ENCODE data around the gene PSMB3. TPM values are rescaled to one million over a fixed set of nuclear protein-coding genes. Genes with fewer than 3 reads are reported as not detected.

PSMB3 gene
- total RNA-seq, 4 donors from 2014 or later: 128 to 177 (median 145) TPM

GRCh38 chr17:38796451-38797157 lies 44.1 kb downstream of the PSMB3 start:
- no peaks in the 10 kb centered on the region for H3K9me3 ChIP-seq
- no peaks in the 10 kb centered on the region for H3K27me3 ChIP-seq
- no peak overlapping the region for H3K4me3 ChIP-seq
- 55 to 73% methylated on average over 3 to 5 of the region's 5 CpGs for WGBS, 2 donors
- no peak overlapping the region for H3K27ac ChIP-seq
- peaks cover 0 to 43% (median under 1%) of the 10 kb centered on the region in 3 donors for H3K36me3 ChIP-seq
- TF ChIP-seq POLR2A (IDR thresholded peaks at IDR 0.05): no peak
- no peak for TF ChIP-seq CTCF (IDR thresholded peaks at IDR 0.05)
- intact Hi-C loops (cut with DNase I): no loop called here
- DNase-seq: no peak
- peaks cover 16 to 44% (median 22%) of the 10 kb centered on the region in 3 donors for H3K4me1 ChIP-seq

GRCh38 chr17:38797158-38797490 lies 44.6 kb downstream of the PSMB3 start:
- H3K27me3 ChIP-seq: no peaks in the 10 kb centered on the region
- 46 to 63% methylated on average over 5 of the region's 5 CpGs for WGBS, 2 donors
- no peaks in the 10 kb centered on the region for H3K9me3 ChIP-seq
- intact Hi-C loops (cut with DNase I): no loop called here
- TF ChIP-seq POLR2A (IDR thresholded peaks at IDR 0.05): no peak
- no peak for TF ChIP-seq CTCF (IDR thresholded peaks at IDR 0.05)
- peaks cover 0 to 47% (median 6%) of the 10 kb centered on the region in 3 donors for H3K36me3 ChIP-seq
- H3K27ac ChIP-seq: peak overlapping the region in 2 of 4 donors; percentile 42 to 100
- H3K4me1 ChIP-seq: peaks cover 16 to 44% (median 22%) of the 10 kb centered on the region in 3 donors
- no peak for DNase-seq
- peak overlapping the region in 2 of 4 donors; percentile 91 to 92 for H3K4me3 ChIP-seq

GRCh38 chr17:38797828-38798227 lies 45.3 kb downstream of the PSMB3 start:
- Histone ChIP-seq H3K36me3 (peaks cover 5 to 47% (median 12%) of the 10 kb centered on the region in 3 donors), H3K4me3 (peak overlapping the region in 3 of 4 donors; percentile 67 to 92 (median 91)), H3K9me3 (no peaks in the 10 kb centered on the region), H3K27ac (peak overlapping the region; percentile 98 to 100 (median 100)), H3K27me3 (no peaks in the 10 kb centered on the region), H3K4me1 (peaks cover 16 to 44% (median 22%) of the 10 kb centered on the region in 3 donors)
- TF ChIP-seq CTCF (IDR thresholded peaks at IDR 0.05): no peak
- TF ChIP-seq POLR2A (IDR thresholded peaks at IDR 0.05): no peak
- intact Hi-C loops (cut with DNase I): no loop called here
- WGBS, 2 donors: 67 to 71% methylated on average over 5 to 6 of the region's 6 CpGs
- no peak for DNase-seq

- intact Hi-C loops (cut with DNase I): no loop called here
- H3K27ac ChIP-seq: peak overlapping the region; percentile 98 to 100 (median 100)
- no peaks in the 10 kb centered on the region for H3K9me3 ChIP-seq
- peaks cover 7 to 48% (median 21%) of the 10 kb centered on the region in 3 donors for H3K36me3 ChIP-seq
- no peak for TF ChIP-seq POLR2A (IDR thresholded peaks at IDR 0.05)
- TF ChIP-seq CTCF (IDR thresholded peaks at IDR 0.05): no peak
- 0% methylated on average over 3 to 12 of the region's 53 CpGs for WGBS, 2 donors
- DNase-seq: peak; percentile 54
- H3K27me3 ChIP-seq: no peaks in the 10 kb centered on the region
- H3K4me1 ChIP-seq: peaks cover 16 to 44% (median 22%) of the 10 kb centered on the region in 3 donors
- peak overlapping the region; percentile 60 to 92 (median 79) for H3K4me3 ChIP-seq
Observed at GRCh38 chr17:38798614-38799500, 46.3 kb downstream of the PSMB3 start.

Data from esophagus squamous epithelium (tissue), 5 donors.